Mesenchymal stem cell (in vitro differentiated cells and primary cell): ENCODE measurements around the gene PDGFD.

Source experiments
- DNase-seq: peaks from one replicate; pipeline ENCODE4 v3.0.0-alpha.2; 2013
- H2AFZ ChIP-seq: one replicate; pipeline ENCODE4 v1.6.1; 2013; ENCODE audit warnings: low read depth, mild to moderate bottlenecking, control low read depth, inconsistent platforms, low read length, moderate library complexity
- H2AK5ac ChIP-seq: 2 replicates; pipeline ENCODE4 v1.6.1; 2013; ENCODE audit warnings: low read length, moderate library complexity, mild to moderate bottlenecking, inconsistent platforms; ENCODE audit not compliant: severe bottlenecking
- H2BK120ac ChIP-seq: one replicate; pipeline ENCODE4 v1.6.1; 2013; ENCODE audit warnings: low read depth, mild to moderate bottlenecking, inconsistent platforms, low read length, moderate library complexity
- H2BK12ac ChIP-seq, 2 experiments: one replicate each; pipeline ENCODE4 v1.6.1; 2013; ENCODE audit warnings: inconsistent platforms in 2 of 2, low read length in 2 of 2, mild to moderate bottlenecking in 2 of 2, moderate library complexity in 2 of 2, control low read depth in 1 of 2
- H2BK15ac ChIP-seq: one replicate; pipeline ENCODE4 v1.6.1; 2013; ENCODE audit warnings: mild to moderate bottlenecking, low read depth, inconsistent platforms; ENCODE audit not compliant: poor library complexity, severe bottlenecking
- H2BK5ac ChIP-seq: 2 replicates; pipeline ENCODE4 v1.6.1; 2013; ENCODE audit warnings: low read depth, mild to moderate bottlenecking, low read length, control low read depth, inconsistent platforms; ENCODE audit not compliant: poor library complexity, severe bottlenecking
- H3K14ac ChIP-seq, 2 experiments: one replicate each; pipeline ENCODE4 v1.6.1; 2013; ENCODE audit warnings: inconsistent platforms in 2 of 2, low read length in 2 of 2, control low read depth in 1 of 2, mild to moderate bottlenecking in 1 of 2, moderate library complexity in 1 of 2
- H3K18ac ChIP-seq, 2 experiments: one replicate each; pipeline ENCODE4 v1.6.1; 2013; ENCODE audit warnings: inconsistent platforms in 2 of 2, low read length in 2 of 2, control low read depth in 1 of 2, low read depth in 1 of 2, mild to moderate bottlenecking in 1 of 2
- H3K23ac ChIP-seq, 2 experiments: one replicate each; pipeline ENCODE4 v1.6.1; 2013; ENCODE audit warnings: inconsistent platforms in 2 of 2, low read length in 2 of 2, mild to moderate bottlenecking in 2 of 2, moderate library complexity in 2 of 2, control low read depth in 1 of 2
- H3K27ac ChIP-seq: 2 replicates; pipeline ENCODE4 v1.5.1; 2013; ENCODE audit warnings: mild to moderate bottlenecking, moderate library complexity, low read length, control low read depth, inconsistent platforms; ENCODE audit not compliant: poor library complexity, severe bottlenecking
- H3K27me3 ChIP-seq, 2 experiments: 2 replicates each; pipeline versions ENCODE4 v1.6.1 to v1.7.0; 2013; ENCODE audit warnings: low read length in 2 of 2, mild to moderate bottlenecking in 2 of 2, moderate library complexity in 2 of 2, control low read depth in 1 of 2, inconsistent platforms in 1 of 2; ENCODE audit not compliant: control insufficient read depth in 1 of 2, insufficient read depth in 1 of 2
- H3K36me3 ChIP-seq, 2 experiments: 2 replicates each; pipeline versions ENCODE4 v1.6.1 to v1.7.0; 2013; ENCODE audit warnings: low read length in 2 of 2, control low read depth in 1 of 2, inconsistent platforms in 1 of 2, low read depth in 1 of 2, mild to moderate bottlenecking in 1 of 2; ENCODE audit not compliant: insufficient read depth in 2 of 2, control insufficient read depth in 1 of 2
- H3K4ac ChIP-seq, 2 experiments: one replicate each; pipeline ENCODE4 v1.6.1; 2013; ENCODE audit warnings: inconsistent platforms in 2 of 2, low read length in 2 of 2, mild to moderate bottlenecking in 2 of 2, moderate library complexity in 2 of 2, control low read depth in 1 of 2, low read depth in 1 of 2
- H3K4me1 ChIP-seq: 2 replicates; pipeline ENCODE4 v1.6.1; 2013; ENCODE audit warnings: low read depth, low read length, control low read depth; ENCODE audit not compliant: control insufficient read depth, insufficient read depth
- H3K4me2 ChIP-seq: 2 replicates; pipeline ENCODE4 v1.6.1; 2013; ENCODE audit warnings: low read length, mild to moderate bottlenecking, inconsistent platforms; ENCODE audit not compliant: poor library complexity, severe bottlenecking
- H3K4me3 ChIP-seq, 2 experiments: 2 replicates each; pipeline versions ENCODE4 v1.5.1 to v1.7.0; 2013; ENCODE audit warnings: low read length in 2 of 2, mild to moderate bottlenecking in 2 of 2, control low read depth in 1 of 2, low read depth in 1 of 2; ENCODE audit not compliant: insufficient read depth in 1 of 2
- H3K79me1 ChIP-seq: replicated peaks from 2 replicates; pipeline ENCODE4 v1.6.1; 2013; ENCODE audit warnings: mild to moderate bottlenecking, control low read depth, low read length, inconsistent platforms; ENCODE audit not compliant: poor library complexity, severe bottlenecking
- H3K9ac ChIP-seq: 2 replicates; pipeline ENCODE4 v1.7.0; 2013; ENCODE audit warnings: mild to moderate bottlenecking, low read length, moderate library complexity
- H3K9me3 ChIP-seq: 2 replicates; pipeline ENCODE4 v1.7.0; 2013; ENCODE audit warnings: mild to moderate bottlenecking, low read length; ENCODE audit not compliant: control insufficient read depth
- H4K8ac ChIP-seq: one replicate; pipeline ENCODE4 v1.6.1; 2013; ENCODE audit warnings: inconsistent platforms, mild to moderate bottlenecking, low read length, moderate library complexity
- H4K91ac ChIP-seq: one replicate; pipeline ENCODE4 v1.6.1; 2013; ENCODE audit warnings: mild to moderate bottlenecking, low read length, inconsistent platforms
- WGBS: methylation state at CpG from one replicate; pipeline ENCODE4 v1.1.7; 2013; ENCODE audit warnings: mixed read lengths; 5-methylcytosine and 5-hydroxymethylcytosine counted together

Gene PDGFD

DNA sequence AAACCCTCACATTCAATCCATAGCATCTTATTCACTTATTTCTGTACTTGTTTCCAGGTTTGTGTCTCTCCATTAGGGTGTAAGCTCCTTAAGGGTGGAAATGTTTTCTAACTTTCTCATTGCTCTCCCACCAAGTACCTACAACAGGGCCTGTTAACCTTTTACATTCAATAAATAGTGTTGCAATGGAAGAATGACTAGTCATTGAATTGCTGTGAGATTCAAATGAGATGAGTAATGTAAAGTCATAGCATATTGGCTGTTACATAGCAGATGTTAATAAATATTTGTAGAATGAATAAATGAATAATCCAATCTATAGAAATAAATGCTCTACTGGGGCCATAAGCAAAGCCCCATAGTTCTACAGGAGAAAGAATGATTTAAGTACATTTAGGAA, 202.9 kb downstream of the PDGFD start:
- Histone ChIP-seq H3K79me1 (no peaks in the 10 kb centered on the region), H3K9ac (no peak overlapping the region), H3K9me3 (peaks cover 4% of the 10 kb centered on the region), H3K18ac (no peak overlapping the region), H4K91ac (no peak overlapping the region), H2BK5ac (no peak overlapping the region), H3K4me3 (no peak overlapping the region), H3K27me3 (no peaks in the 10 kb centered on the region), H2AK5ac (peak overlapping the region; percentile 87), H3K4me2 (no peak overlapping the region), H3K27ac (peak overlapping the region; percentile 67), H3K14ac (no peak overlapping the region), H2BK15ac (no peak overlapping the region), H3K23ac (no peak overlapping the region), H2BK12ac (no peak overlapping the region), H2AFZ (no peak overlapping the region), H3K36me3 (no peaks in the 10 kb centered on the region), H4K8ac (no peak overlapping the region), H2BK120ac (no peak overlapping the region), H3K4ac (no peak overlapping the region), H3K4me1 (no peaks in the 10 kb centered on the region)
- DNase-seq: peak; percentile 24

DNA sequence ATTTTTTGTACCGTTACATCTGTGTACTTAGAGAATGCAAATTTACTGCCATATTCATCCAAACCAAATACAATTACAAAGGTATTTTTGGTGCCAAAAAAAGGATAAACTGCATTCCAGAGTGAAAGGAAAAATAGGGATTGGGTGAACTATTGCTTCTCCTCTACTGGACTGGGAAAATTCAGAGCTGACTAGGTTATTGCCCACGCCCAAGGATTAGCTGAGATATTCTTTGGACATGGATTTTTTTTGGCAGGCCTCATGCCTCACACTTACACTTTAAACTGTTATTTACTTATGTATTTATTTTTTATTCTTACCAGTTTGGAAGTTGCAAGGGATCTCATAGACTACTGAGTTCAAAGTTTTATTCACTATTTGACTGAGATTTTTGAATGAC, 203.8 kb downstream of the PDGFD start:
- Histone ChIP-seq H3K27me3 (no peaks in the 10 kb centered on the region), H2AFZ (no peak overlapping the region), H2AK5ac (no peak overlapping the region), H3K27ac (peak overlapping the region; percentile 24), H3K4me2 (no peak overlapping the region), H3K14ac (no peak overlapping the region), H3K4ac (no peak overlapping the region), H2BK120ac (no peak overlapping the region), H3K4me1 (no peaks in the 10 kb centered on the region), H2BK5ac (no peak overlapping the region), H3K4me3 (no peak overlapping the region), H3K9ac (no peak overlapping the region), H3K36me3 (no peaks in the 10 kb centered on the region), H4K91ac (no peak overlapping the region), H2BK15ac (no peak overlapping the region), H3K9me3 (peaks cover 4% of the 10 kb centered on the region), H2BK12ac (no peak overlapping the region), H3K23ac (no peak overlapping the region), H3K79me1 (no peaks in the 10 kb centered on the region), H3K18ac (no peak overlapping the region), H4K8ac (no peak overlapping the region)
- DNase-seq: no peak
- no CpG with 5 or more reads among the region's 2 CpGs for WGBS

DNA sequence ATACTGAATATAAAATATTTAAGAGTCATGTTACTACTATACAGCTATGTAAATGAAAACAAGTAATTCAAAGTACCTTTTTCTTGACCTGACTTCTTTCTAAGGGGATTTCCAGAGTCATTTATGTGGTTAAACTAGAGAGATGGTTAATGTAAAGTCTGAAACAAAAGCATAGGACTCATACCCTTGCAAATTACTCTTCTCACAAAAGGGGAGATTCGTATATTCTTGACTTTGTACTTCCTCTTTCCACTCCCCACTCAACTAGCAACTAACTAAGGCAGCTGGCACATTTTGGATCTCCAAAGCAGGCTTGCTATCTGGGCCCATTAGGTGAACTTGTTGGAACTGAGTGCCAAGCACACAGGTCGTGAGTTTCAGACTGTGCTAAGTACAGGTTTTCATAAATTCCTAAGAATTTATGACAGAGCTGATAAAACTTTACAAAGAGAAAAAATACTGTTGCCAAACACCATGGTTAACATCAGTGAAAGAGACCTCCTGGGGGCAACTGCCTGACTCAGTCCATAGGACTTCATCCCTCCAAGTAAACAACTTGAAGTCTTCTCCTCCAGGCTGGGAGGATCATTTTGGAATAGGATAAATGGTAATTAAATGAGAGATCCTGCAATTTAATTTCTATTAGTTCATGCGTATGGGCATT, 204.5 kb downstream of the PDGFD start:
- Histone ChIP-seq H3K79me1 (no peaks in the 10 kb centered on the region), H2BK5ac (no peak overlapping the region), H2AFZ (no peak overlapping the region), H3K14ac (no peak overlapping the region), H3K9me3 (peaks cover 4% of the 10 kb centered on the region), H3K23ac (no peak overlapping the region), H3K4me2 (no peak overlapping the region), H2BK12ac (no peak overlapping the region), H3K27ac (peak overlapping the region; percentile 53), H2AK5ac (no peak overlapping the region), H4K91ac (no peak overlapping the region), H3K27me3 (no peaks in the 10 kb centered on the region), H2BK15ac (no peak overlapping the region), H4K8ac (no peak overlapping the region), H3K18ac (no peak overlapping the region), H3K4me3 (no peak overlapping the region), H3K4ac (no peak overlapping the region), H3K36me3 (no peaks in the 10 kb centered on the region), H2BK120ac (no peak overlapping the region), H3K9ac (no peak overlapping the region), H3K4me1 (no peaks in the 10 kb centered on the region)
- peak; percentile 42 for DNase-seq
- 80% methylated on average over 1 of the region's 3 CpGs for WGBS

DNA sequence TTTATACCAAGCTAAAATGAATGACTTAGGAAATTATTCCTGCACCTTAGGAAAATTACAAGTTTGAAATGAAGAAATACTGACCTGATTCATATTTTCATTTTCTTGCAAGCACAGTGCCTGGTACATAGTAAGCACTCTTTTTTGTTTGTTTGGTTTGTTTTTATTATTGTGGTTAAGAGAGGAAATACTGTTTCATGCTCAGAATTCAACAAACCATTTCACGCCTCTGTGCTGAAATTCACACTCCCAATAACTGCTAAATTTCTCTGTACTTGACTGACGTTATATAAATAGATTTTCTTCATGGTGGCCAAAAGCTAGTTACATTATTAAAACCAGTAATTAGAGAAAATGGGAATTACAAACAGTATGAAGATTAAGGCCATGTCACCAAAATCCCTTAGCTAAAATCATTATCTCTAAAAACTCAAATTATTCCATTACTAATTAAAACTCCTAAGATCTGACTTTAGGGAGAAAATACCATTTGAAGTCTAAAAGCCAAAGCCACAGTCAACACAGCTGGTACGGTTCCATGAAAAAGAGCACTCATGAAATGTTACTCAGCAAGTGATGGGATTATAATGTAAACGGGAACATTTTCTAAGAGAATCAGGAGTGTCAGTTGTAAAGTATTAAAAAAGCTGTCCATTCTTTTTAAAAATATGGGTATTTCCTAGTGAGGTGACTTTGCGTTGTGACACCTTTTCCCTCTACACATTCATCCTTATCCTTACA, 205.3 kb downstream of the PDGFD start:
- no peak overlapping the region for H2BK12ac ChIP-seq
- H4K91ac ChIP-seq: no peak overlapping the region
- H3K9ac ChIP-seq: no peak overlapping the region
- DNase-seq: no peak
- H2BK15ac ChIP-seq: no peak overlapping the region
- H2AFZ ChIP-seq: no peak overlapping the region
- no peak overlapping the region for H3K4me2 ChIP-seq
- peaks cover 4% of the 10 kb centered on the region for H3K9me3 ChIP-seq
- no peak overlapping the region for H4K8ac ChIP-seq
- no peak overlapping the region for H2BK5ac ChIP-seq
- H3K18ac ChIP-seq: no peak overlapping the region
- no peaks in the 10 kb centered on the region for H3K27me3 ChIP-seq
- WGBS: 85% methylated on average over 2 of the region's 5 CpGs
- no peak overlapping the region for H3K4ac ChIP-seq
- H3K23ac ChIP-seq: no peak overlapping the region
- H2AK5ac ChIP-seq: no peak overlapping the region
- peak overlapping the region; percentile 33 for H3K27ac ChIP-seq
- H2BK120ac ChIP-seq: no peak overlapping the region
- no peak overlapping the region for H3K4me3 ChIP-seq
- no peaks in the 10 kb centered on the region for H3K4me1 ChIP-seq
- no peak overlapping the region for H3K14ac ChIP-seq
- H3K79me1 ChIP-seq: no peaks in the 10 kb centered on the region
- H3K36me3 ChIP-seq: no peaks in the 10 kb centered on the region
